ENCODE results near the gene UBA52.

DNA sequence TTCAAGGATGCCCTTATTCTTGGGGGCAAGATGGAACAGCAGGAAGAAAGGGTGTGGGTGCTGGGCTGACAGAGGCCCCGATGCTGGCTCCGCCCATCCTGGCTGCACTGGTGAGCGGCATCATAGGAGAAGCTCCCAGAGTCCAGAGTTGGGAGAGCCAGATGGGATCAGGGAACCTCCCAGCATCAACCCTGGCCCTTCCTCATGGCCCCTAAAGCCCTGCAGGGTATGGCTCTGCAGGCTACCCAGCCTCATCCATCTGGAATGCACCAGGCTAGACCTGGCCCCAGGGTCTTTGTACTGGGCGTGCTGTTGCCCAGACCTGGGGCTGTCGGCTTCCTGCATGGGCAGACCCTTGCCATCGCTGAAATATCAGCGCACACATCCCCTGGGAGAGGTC is 41.9 kb upstream of the UBA52 start:
- TF ChIP-seq, protein P1, sequence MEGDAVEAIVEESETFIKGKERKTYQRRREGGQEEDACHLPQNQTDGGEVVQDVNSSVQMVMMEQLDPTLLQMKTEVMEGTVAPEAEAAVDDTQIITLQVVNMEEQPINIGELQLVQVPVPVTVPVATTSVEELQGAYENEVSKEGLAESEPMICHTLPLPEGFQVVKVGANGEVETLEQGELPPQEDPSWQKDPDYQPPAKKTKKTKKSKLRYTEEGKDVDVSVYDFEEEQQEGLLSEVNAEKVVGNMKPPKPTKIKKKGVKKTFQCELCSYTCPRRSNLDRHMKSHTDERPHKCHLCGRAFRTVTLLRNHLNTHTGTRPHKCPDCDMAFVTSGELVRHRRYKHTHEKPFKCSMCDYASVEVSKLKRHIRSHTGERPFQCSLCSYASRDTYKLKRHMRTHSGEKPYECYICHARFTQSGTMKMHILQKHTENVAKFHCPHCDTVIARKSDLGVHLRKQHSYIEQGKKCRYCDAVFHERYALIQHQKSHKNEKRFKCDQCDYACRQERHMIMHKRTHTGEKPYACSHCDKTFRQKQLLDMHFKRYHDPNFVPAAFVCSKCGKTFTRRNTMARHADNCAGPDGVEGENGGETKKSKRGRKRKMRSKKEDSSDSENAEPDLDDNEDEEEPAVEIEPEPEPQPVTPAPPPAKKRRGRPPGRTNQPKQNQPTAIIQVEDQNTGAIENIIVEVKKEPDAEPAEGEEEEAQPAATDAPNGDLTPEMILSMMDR (conservative IDR thresholded peaks at IDR 0.05 in 1 of 2, IDR thresholded peaks at IDR 0.05 in 1 of 2; ENCODE audit: low read depth in 1 of 2, low read length in 2 of 2): no peak
- no peak for TF ChIP-seq EZH2 (IDR thresholded peaks at IDR 0.05; ENCODE audit: low read length, missing control alignments)

Data from fibroblast of lung (primary cell).